ENCODE measurements around the gene C1QC.

GRCh38 chr1:22613572-22613918, 29.9 kb upstream of the C1QC start:
- TF ChIP-seq CTCF (IDR thresholded peaks at IDR 0.05) (no peak), POLR2A (IDR thresholded peaks at IDR 0.05) (no peak), EP300 (IDR thresholded peaks at IDR 0.05) (no peak)
